NCI-H1048 (cell line): Measurements from ENCODE around the gene DPF3.

ENCODE experiments used
- DNase-seq: peaks from one replicate; lab custom pipeline; 2025; lab: John Stamatoyannopoulos, UW

Gene DPF3

GRCh38 chr14:72616294-72616693 lies 277.6 kb downstream of the DPF3 start:
- no peak for DNase-seq

GRCh38 chr14:72615451-72616121 lies 278.3 kb downstream of the DPF3 start:
- no peak for DNase-seq

GRCh38 chr14:72614891-72615415 lies 278.9 kb downstream of the DPF3 start:
- no peak for DNase-seq

- no peak for DNase-seq
Measured at GRCh38 chr14:72614365-72614764, 279.5 kb downstream of the DPF3 start.

GRCh38 chr14:72613975-72614319 lies 280.0 kb downstream of the DPF3 start:
- DNase-seq, result no peak

GRCh38 chr14:72613231-72613974 lies 280.5 kb downstream of the DPF3 start:
- no peak for DNase-seq

GRCh38 chr14:72612041-72612440 lies 281.9 kb downstream of the DPF3 start:
- DNase-seq, result no peak

GRCh38 chr14:72611506-72611905 lies 282.4 kb downstream of the DPF3 start:
- no peak for DNase-seq

- no peak for DNase-seq
Measured at GRCh38 chr14:72610831-72611200, 283.1 kb downstream of the DPF3 start.

GRCh38 chr14:72610096-72610830 lies 283.6 kb downstream of the DPF3 start:
- DNase-seq, result no peak

GRCh38 chr14:72609205-72609916 lies 284.5 kb downstream of the DPF3 start:
- DNase-seq, result no peak

- DNase-seq, result no peak
Measured at GRCh38 chr14:72608391-72609204, 285.3 kb downstream of the DPF3 start.

- no peak for DNase-seq
Measured at GRCh38 chr14:72607386-72608130, 286.3 kb downstream of the DPF3 start.

GRCh38 chr14:72606879-72607278 lies 287.0 kb downstream of the DPF3 start:
- DNase-seq, result no peak

- no peak for DNase-seq
Measured at GRCh38 chr14:72605921-72606220, 288.0 kb downstream of the DPF3 start.

GRCh38 chr14:72605096-72605920 lies 288.6 kb downstream of the DPF3 start:
- DNase-seq, result no peak

GRCh38 chr14:72604133-72604532 lies 289.8 kb downstream of the DPF3 start:
- DNase-seq, result no peak

GRCh38 chr14:72603639-72604038 lies 290.3 kb downstream of the DPF3 start:
- DNase-seq, result no peak

GRCh38 chr14:72600551-72601330 lies 293.2 kb downstream of the DPF3 start:
- no peak for DNase-seq
